ENCODE data around the gene USP48. TPM values are rescaled to one million over a fixed set of nuclear protein-coding genes. Genes with fewer than 3 reads are reported as not detected.

The USP48 gene
- total and polyA plus RNA-seq, 10 donors: 17.5 to 105 (median 82.4) TPM

- H3K4me1 ChIP-seq: peaks cover 14 to 71% (median 50%) of the 10 kb centered on the region in 6 donors
- no peak for DNase-seq
- H3K4me3 ChIP-seq: no peak overlapping the region
- H3K27me3 ChIP-seq (replicated peaks in 1 of 7): no peaks in the 10 kb centered on the region
- no peak for TF ChIP-seq CTCF (IDR thresholded peaks at IDR 0.05 in 8 of 11, conservative IDR thresholded peaks at IDR 0.05 in 3 of 11)
- TF ChIP-seq POLR2A (IDR thresholded peaks at IDR 0.05): no peak
- TF ChIP-seq POLR2AphosphoS5 (IDR thresholded peaks at IDR 0.05): no peak
- peaks cover 2 to 32% (median 22%) of the 10 kb centered on the region in 6 donors for H3K36me3 ChIP-seq
- H3K9me3 ChIP-seq: no peaks in the 10 kb centered on the region
- H3K27ac ChIP-seq: peak overlapping the region in 1 of 8 donors; percentile 14
- intact Hi-C loops (cut with DNase I; ENCODE audit: low total_unique reads): no loop called here
- 67 to 89% (median 79%) methylated on average over 2 of the region's 2 CpGs for WGBS, 5 donors
Observed at GRCh38 chr1:21759182-21759581, 23.8 kb downstream of the USP48 start.

- intact Hi-C loops (cut with DNase I; ENCODE audit: low total_unique reads): no loop called here
- Histone ChIP-seq H3K27me3 (replicated peaks in 1 of 7) (no peaks in the 10 kb centered on the region), H3K27ac (no peak overlapping the region), H3K4me3 (no peak overlapping the region), H3K4me1 (peaks cover 8 to 65% (median 45%) of the 10 kb centered on the region in 6 donors), H3K36me3 (peaks cover 2 to 37% (median 28%) of the 10 kb centered on the region in 6 donors), H3K9me3 (no peaks in the 10 kb centered on the region)
- no peak for DNase-seq
- TF ChIP-seq POLR2AphosphoS5 (IDR thresholded peaks at IDR 0.05) (no peak), CTCF (IDR thresholded peaks at IDR 0.05 in 8 of 11, conservative IDR thresholded peaks at IDR 0.05 in 3 of 11) (no peak), POLR2A (IDR thresholded peaks at IDR 0.05) (no peak)
- 93 to 99% (median 94%) methylated on average over 8 of the region's 8 CpGs for WGBS, 5 donors
Observed at GRCh38 chr1:21758614-21759013, 24.3 kb downstream of the USP48 start.

GRCh38 chr1:21756393-21757089 lies 26.4 kb downstream of the USP48 start:
- DNase-seq: no peak
- intact Hi-C loops (cut with DNase I; ENCODE audit: low total_unique reads): no loop called here
- H3K4me1 ChIP-seq: peaks cover 0 to 44% (median 24%) of the 10 kb centered on the region in 6 donors
- no peak for TF ChIP-seq CTCF (IDR thresholded peaks at IDR 0.05 in 8 of 11, conservative IDR thresholded peaks at IDR 0.05 in 3 of 11)
- no peak for TF ChIP-seq POLR2AphosphoS5 (IDR thresholded peaks at IDR 0.05)
- no peak for TF ChIP-seq POLR2A (IDR thresholded peaks at IDR 0.05)
- WGBS, 5 donors: 80 to 85% (median 82%) methylated on average over 12 of the region's 12 CpGs
- H3K9me3 ChIP-seq: no peaks in the 10 kb centered on the region
- peaks cover 2 to 58% (median 45%) of the 10 kb centered on the region in 6 donors for H3K36me3 ChIP-seq
- no peaks in the 10 kb centered on the region for H3K27me3 ChIP-seq (replicated peaks in 1 of 7)
- H3K27ac ChIP-seq: no peak overlapping the region
- H3K4me3 ChIP-seq: no peak overlapping the region

- no peak overlapping the region for H3K27ac ChIP-seq
- no peak overlapping the region for H3K4me3 ChIP-seq
- peaks cover 0 to 30% (median 10%) of the 10 kb centered on the region in 6 donors for H3K4me1 ChIP-seq
- H3K9me3 ChIP-seq: no peaks in the 10 kb centered on the region
- DNase-seq: no peak
- intact Hi-C loops (cut with DNase I; ENCODE audit: low total_unique reads): no loop called here
- no peaks in the 10 kb centered on the region for H3K27me3 ChIP-seq (replicated peaks in 1 of 7)
- TF ChIP-seq CTCF (IDR thresholded peaks at IDR 0.05 in 8 of 11, conservative IDR thresholded peaks at IDR 0.05 in 3 of 11): no peak
- no peak for TF ChIP-seq POLR2AphosphoS5 (IDR thresholded peaks at IDR 0.05)
- TF ChIP-seq POLR2A (IDR thresholded peaks at IDR 0.05): no peak
- peaks cover 2 to 73% (median 59%) of the 10 kb centered on the region in 6 donors for H3K36me3 ChIP-seq
- WGBS, 5 donors: 87 to 100% (median 97%) methylated on average over 2 of the region's 2 CpGs
Observed at GRCh38 chr1:21755067-21755466, 27.9 kb downstream of the USP48 start.

Measured in spleen (tissue), 11 donors.